DLD1 (cell line): Measurements from ENCODE around the gene GHRL.

Experiments
- in situ Hi-C: cut with HindIII; loops from 2 replicates; pipeline ENCODE4 v1.10.0; 2017; ENCODE audit warnings: low sequenced_read_pairs

GHRL gene

GRCh38 chr3:10328460-10329071, 35.8 kb upstream of the GHRL start:
- in situ Hi-C loops, result no loop called here

- in situ Hi-C loops, result no loop called here
These were observed 34.8 kb upstream of the GHRL start for GRCh38 chr3:10327592-10327991.

GRCh38 chr3:10322352-10322710, 29.6 kb upstream of the GHRL start:
- in situ Hi-C loops, result no loop called here

GRCh38 chr3:10321630-10322351, 29.0 kb upstream of the GHRL start:
- in situ Hi-C loops, result no loop called here

GRCh38 chr3:10320320-10320677, 27.6 kb upstream of the GHRL start:
- in situ Hi-C loops, result no loop called here

GRCh38 chr3:10319804-10320203, 27.1 kb upstream of the GHRL start:
- in situ Hi-C loops, result no loop called here

- in situ Hi-C loops, result no loop called here
These were observed 26.5 kb upstream of the GHRL start for GRCh38 chr3:10319251-10319650.

- in situ Hi-C loops, result no loop called here
These were observed 25.2 kb upstream of the GHRL start for GRCh38 chr3:10317961-10318350.

GRCh38 chr3:10317311-10317960, 24.7 kb upstream of the GHRL start:
- in situ Hi-C loops, result no loop called here

GRCh38 chr3:10315771-10316344, 23.1 kb upstream of the GHRL start:
- in situ Hi-C loops, result no loop called here

GRCh38 chr3:10315101-10315500, 22.4 kb upstream of the GHRL start:
- in situ Hi-C loops, result no loop called here

GRCh38 chr3:10312861-10313260, 20.1 kb upstream of the GHRL start:
- in situ Hi-C loops, result no loop called here

GRCh38 chr3:10312391-10312790, 19.6 kb upstream of the GHRL start:
- in situ Hi-C loops, result no loop called here

GRCh38 chr3:10311710-10312109, 19.0 kb upstream of the GHRL start:
- in situ Hi-C loops, result no loop called here

GRCh38 chr3:10310578-10310977, 17.8 kb upstream of the GHRL start:
- in situ Hi-C loops, result no loop called here

GRCh38 chr3:10309736-10310135, 17.0 kb upstream of the GHRL start:
- in situ Hi-C loops, result no loop called here

GRCh38 chr3:10308678-10309077, 15.9 kb upstream of the GHRL start:
- in situ Hi-C loops, result no loop called here

GRCh38 chr3:10306156-10306555, 13.4 kb upstream of the GHRL start:
- in situ Hi-C loops, result no loop called here

- in situ Hi-C loops, result no loop called here
These were observed 12.7 kb upstream of the GHRL start for GRCh38 chr3:10305331-10305902.

- in situ Hi-C loops, result no loop called here
These were observed 12.2 kb upstream of the GHRL start for GRCh38 chr3:10304905-10305304.

GRCh38 chr3:10303785-10304184, 11.0 kb upstream of the GHRL start:
- in situ Hi-C loops, result no loop called here

- in situ Hi-C loops, result no loop called here
These were observed 10.4 kb upstream of the GHRL start for GRCh38 chr3:10303105-10303504.
